Measurements from ENCODE around the gene TXNRD3.

TXNRD3 gene

DNA sequence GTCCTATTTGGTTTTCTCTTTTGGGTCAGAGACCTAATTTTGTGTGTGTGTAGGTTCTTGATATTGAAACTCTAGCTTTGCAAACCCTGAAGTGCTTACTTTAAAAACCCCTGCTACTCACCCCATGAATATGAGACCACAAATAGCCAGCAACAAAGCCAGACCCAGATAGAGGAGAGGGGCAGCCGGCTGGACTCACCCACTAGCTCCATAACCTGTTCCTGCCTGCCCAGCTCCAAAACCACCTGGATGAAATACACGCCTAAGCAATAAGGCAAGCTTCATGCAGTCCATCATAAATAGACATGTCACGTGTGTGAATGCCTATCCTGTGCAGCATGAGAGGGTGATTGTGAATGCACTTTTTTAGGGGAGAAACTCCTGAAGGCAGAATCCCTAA is 3.7 kb upstream of the TXNRD3 start:
- TF ChIP-seq, protein P1, sequence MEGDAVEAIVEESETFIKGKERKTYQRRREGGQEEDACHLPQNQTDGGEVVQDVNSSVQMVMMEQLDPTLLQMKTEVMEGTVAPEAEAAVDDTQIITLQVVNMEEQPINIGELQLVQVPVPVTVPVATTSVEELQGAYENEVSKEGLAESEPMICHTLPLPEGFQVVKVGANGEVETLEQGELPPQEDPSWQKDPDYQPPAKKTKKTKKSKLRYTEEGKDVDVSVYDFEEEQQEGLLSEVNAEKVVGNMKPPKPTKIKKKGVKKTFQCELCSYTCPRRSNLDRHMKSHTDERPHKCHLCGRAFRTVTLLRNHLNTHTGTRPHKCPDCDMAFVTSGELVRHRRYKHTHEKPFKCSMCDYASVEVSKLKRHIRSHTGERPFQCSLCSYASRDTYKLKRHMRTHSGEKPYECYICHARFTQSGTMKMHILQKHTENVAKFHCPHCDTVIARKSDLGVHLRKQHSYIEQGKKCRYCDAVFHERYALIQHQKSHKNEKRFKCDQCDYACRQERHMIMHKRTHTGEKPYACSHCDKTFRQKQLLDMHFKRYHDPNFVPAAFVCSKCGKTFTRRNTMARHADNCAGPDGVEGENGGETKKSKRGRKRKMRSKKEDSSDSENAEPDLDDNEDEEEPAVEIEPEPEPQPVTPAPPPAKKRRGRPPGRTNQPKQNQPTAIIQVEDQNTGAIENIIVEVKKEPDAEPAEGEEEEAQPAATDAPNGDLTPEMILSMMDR (IDR thresholded peaks at IDR 0.05; ENCODE audit: insufficient read depth, low read depth, low read length, missing control alignments) = no peak
- DNase-seq (ENCODE audit: low read depth) = no peak
- H3K4me3 ChIP-seq (ENCODE audit: low read length) = no peak overlapping the region

DNA sequence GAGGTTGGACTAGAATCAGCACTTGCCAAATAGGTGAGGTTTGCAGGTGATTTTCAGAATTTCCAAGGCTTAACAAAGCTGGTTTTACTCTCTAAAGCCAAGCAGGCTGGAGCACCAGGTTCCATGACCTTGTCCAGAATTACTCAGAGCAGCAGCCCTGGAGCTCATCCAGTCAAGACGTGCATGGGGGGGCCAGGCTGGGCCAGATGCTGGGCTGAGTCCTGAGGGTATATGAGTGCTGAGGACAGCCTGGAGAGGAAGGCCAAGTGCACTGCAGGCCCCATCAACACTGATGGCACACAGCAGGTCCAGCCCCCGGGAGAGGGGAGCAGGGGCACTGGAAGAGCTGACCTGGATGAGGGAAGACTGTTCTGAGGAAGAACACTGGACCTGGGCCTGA is 3.0 kb upstream of the TXNRD3 start:
- no peak for DNase-seq (ENCODE audit: low read depth)
- H3K4me3 ChIP-seq (ENCODE audit: low read length) = no peak overlapping the region
- TF ChIP-seq, protein P1 (IDR thresholded peaks at IDR 0.05; ENCODE audit: insufficient read depth, low read depth, low read length, missing control alignments) = no peak

DNA sequence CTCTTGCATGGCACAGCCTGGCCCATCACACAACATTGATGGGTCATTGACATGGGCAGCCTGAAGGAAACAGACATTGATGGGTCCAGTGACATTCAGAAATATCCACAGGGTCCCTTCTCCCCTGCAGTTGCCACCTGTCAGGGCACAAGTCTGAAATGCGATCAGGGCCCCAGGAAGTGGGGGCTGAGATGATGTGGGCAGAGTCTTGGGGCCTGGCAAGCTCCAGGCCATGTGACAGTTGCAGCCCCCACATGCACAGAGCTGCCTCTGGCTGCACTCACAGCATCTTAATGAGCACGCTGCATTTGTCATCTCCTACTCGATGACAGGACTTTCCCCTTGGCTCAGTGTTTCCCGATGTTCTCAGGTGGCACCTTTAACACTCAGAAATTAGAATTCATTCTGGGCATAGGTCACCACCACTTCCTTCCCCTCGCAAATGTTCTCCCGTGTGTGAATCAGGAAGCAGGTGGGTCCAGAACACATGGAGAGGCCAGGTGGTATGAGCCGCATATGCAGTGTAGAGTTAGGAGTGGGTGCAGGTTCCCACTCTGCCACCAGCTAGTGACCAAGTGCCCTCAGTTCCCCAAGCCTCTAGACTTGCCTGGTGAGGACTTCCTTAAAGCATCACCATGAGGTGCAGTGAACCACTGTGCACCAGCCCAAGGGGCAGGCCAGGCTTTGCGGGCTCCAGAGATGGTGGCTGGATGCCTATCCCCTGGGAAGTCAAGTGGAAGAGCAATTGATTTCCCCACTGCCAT is 1.6 kb upstream of the TXNRD3 start:
- no peak overlapping the region for H3K4me3 ChIP-seq (ENCODE audit: low read length)
- DNase-seq (ENCODE audit: low read depth) = no peak
- TF ChIP-seq, protein P1 (IDR thresholded peaks at IDR 0.05; ENCODE audit: insufficient read depth, low read depth, low read length, missing control alignments) = no peak

DNA sequence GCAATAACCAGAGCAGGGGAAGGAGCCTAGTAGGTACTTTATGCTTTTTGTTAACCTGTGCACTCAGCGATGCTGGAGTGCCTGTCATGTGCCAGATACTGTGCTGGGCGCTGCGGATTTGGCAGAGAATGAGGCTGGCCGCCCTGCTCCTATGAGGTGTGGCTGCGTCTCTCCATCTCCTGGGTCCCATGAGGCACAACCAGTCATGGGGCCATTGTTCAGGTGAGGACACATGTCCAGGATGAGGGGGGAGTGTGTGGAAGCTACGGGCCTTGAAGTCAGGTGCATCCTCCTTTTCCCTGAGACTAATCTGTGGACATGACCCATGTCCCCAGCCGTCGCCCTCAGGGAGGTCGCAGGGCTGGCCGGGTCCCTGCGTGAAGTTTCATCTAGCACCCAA is 963 bp upstream of the TXNRD3 start:
- H3K4me3 ChIP-seq (ENCODE audit: low read length) = no peak overlapping the region
- no peak for DNase-seq (ENCODE audit: low read depth)
- TF ChIP-seq, protein P1 (IDR thresholded peaks at IDR 0.05; ENCODE audit: insufficient read depth, low read depth, low read length, missing control alignments) = no peak

DNA sequence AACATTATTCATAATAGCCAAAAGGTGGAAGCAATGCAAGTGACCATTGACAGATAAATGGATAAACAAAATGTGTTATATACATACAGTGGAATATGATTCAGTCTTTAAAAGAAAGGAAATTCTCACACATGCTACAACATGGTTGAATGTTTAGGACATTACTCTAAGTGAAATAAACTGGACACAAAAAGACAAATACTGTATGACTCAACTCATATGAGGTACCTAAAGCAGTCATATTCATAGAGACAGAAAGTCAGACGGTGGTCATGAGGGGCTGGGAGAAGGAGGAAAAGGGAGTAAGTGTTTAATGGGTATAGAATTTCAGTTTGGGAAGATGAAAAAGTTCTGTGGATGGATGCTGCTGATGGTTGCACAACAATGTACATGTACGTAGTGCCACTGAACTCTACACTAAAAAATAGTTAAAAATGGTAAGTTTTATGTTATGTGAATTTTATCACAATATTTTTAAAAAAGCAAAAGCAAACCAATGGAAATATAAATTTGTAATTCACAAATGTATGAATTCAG is 5.3 kb downstream of the TXNRD3 start:
- DNase-seq (ENCODE audit: low read depth) = peak; percentile 79
- H3K4me3 ChIP-seq (ENCODE audit: low read length) = no peak overlapping the region
- TF ChIP-seq, protein P1 (IDR thresholded peaks at IDR 0.05; ENCODE audit: insufficient read depth, low read depth, low read length, missing control alignments) = no peak

DNA sequence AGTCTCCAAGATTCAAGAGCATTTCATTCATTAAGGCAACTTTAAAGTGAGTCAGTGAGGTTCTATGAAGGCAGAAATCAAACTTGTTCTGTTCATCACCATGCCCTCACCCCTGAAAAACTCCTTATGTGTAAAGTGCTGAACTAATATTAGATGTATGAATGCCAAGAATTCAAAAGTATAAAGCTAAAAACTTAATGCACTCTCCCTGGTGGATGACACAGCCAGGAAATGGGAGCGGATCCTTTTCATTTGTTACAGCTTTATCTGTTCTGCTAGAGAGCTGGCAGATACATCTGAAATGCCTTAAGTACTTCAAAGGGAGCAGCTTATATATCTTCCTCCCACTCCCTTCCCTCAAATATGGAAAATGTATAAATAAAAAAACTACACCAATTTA is 8.2 kb downstream of the TXNRD3 start:
- TF ChIP-seq, protein P1 (IDR thresholded peaks at IDR 0.05; ENCODE audit: insufficient read depth, low read depth, low read length, missing control alignments) = no peak
- DNase-seq (ENCODE audit: low read depth) = peak; percentile 9
- no peak overlapping the region for H3K4me3 ChIP-seq (ENCODE audit: low read length)

DNA sequence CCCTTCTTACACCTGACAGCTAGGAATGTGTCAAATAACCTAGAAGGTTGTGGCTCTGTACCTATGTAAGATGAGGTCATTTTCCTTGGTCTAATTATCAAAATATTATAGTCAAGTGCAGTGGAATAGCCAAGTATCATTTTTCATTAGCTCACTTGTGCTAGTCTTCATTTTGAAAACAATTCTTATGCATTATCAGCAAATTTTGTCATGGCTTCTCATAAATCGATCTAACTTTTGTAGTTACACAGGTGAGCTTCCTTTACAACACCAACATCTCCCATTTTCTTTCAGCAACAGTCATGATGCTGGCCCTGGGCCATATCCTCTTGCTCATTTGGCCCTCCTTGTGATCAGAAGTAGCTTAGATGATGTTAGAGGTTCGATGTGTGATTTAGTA is 10.3 kb downstream of the TXNRD3 start:
- TF ChIP-seq, protein P1 (IDR thresholded peaks at IDR 0.05; ENCODE audit: insufficient read depth, low read depth, low read length, missing control alignments) = no peak
- peak; percentile 38 for DNase-seq (ENCODE audit: low read depth)
- H3K4me3 ChIP-seq (ENCODE audit: low read length) = no peak overlapping the region

Measured in epithelial cell of esophagus (primary cell).